HEK293 (cell line): ENCODE results near the gene ARNT2.

Source experiments
- CTCF ChIA-PET: fragments of 350-600 bp; formaldehyde crosslinking; extraction: SDS; loops from one replicate; lab custom pipeline; 2021; ENCODE audit warnings: antibody characterized with exemption; lab: Yijun Ruan, JAX
- POLR2A ChIA-PET: fragments of 300-600 bp; formaldehyde crosslinking; extraction: SDS; loops from one replicate; lab custom pipeline; 2020; ENCODE audit warnings: antibody characterized with exemption, inconsistent platforms; lab: Yijun Ruan, JAX
- H3K27ac ChIP-seq: fragments of 200-500 bp; sonication (Bioruptor generic); 2 replicates; pipeline ENCODE4 v1.5.1; 2014; ENCODE audit warnings: low read depth, low read length, control low read depth, inconsistent platforms; ENCODE audit errors: extremely low read depth
- H3K36me3 ChIP-seq, 2 experiments: fragments of 200-500 bp in 1 of 2; sonication (Bioruptor generic) in 1 of 2; 1 replicate in 1 of 2; 2 replicates in 1 of 2; pipeline ENCODE4 v1.5.1; 2014 to 2017; ENCODE audit warnings: inconsistent platforms in 2 of 2, low read length in 2 of 2; ENCODE audit not compliant: control insufficient read depth in 2 of 2, insufficient read depth in 1 of 2
- H3K4me1 ChIP-seq: fragments of 200-500 bp; sonication (Bioruptor generic); 2 replicates; pipeline ENCODE4 v1.5.1; 2014; ENCODE audit warnings: mild to moderate bottlenecking, low read length, inconsistent platforms; ENCODE audit not compliant: control insufficient read depth, insufficient read depth
- H3K4me3 ChIP-seq: 2 replicates; pipeline ENCODE4 v1.5.1; 2011; ENCODE audit warnings: low read depth, mild to moderate bottlenecking, control low read depth, low read length, moderate library complexity
- H3K9me3 ChIP-seq: fragments of 200-500 bp; sonication (Bioruptor generic); 2 replicates; pipeline ENCODE4 v1.5.1; 2014; ENCODE audit warnings: low read depth, low read length, inconsistent platforms; ENCODE audit not compliant: control insufficient read depth, insufficient read depth
- FEZF1 ChIP-seq: fragments of 450-650 bp; formaldehyde crosslinking; IDR thresholded peaks from 2 replicates; pipeline ENCODE4 v1.5.1; 2016; ENCODE audit warnings: missing biosample characterization, missing genetic modification characterization
- KLF10 ChIP-seq: fragments of 450-650 bp; IDR thresholded peaks from 2 replicates; pipeline ENCODE4 v1.5.1; 2018; ENCODE audit warnings: missing biosample characterization, mild to moderate bottlenecking, missing genetic modification characterization
- MZF1 ChIP-seq: fragments of 450-650 bp; formaldehyde crosslinking; IDR thresholded peaks from 2 replicates; pipeline ENCODE4 v1.5.1; 2017; ENCODE audit warnings: missing biosample characterization, missing genetic modification characterization, borderline replicate concordance
- REST ChIP-seq: fragments of 450-650 bp; formaldehyde crosslinking; IDR thresholded peaks from 2 replicates; pipeline ENCODE4 v1.5.1; 2016; ENCODE audit warnings: missing biosample characterization, missing genetic modification characterization
- SETDB1 ChIP-seq: IDR thresholded peaks from one replicate; pipeline ENCODE4 v1.6.1; 2017; ENCODE audit warnings: mild to moderate bottlenecking, low read length, moderate library complexity, mixed read lengths; ENCODE audit not compliant: insufficient read length
- TRIM28 ChIP-seq: IDR thresholded peaks from 2 replicates; pipeline ENCODE4 v1.6.1; 2011; ENCODE audit warnings: low read length, control low read depth, borderline replicate concordance
- ZBTB1 ChIP-seq: fragments of 450-650 bp; formaldehyde crosslinking; IDR thresholded peaks from 2 replicates; pipeline ENCODE4 v1.5.1; 2016; ENCODE audit warnings: missing biosample characterization, missing genetic modification characterization
- ZNF121 ChIP-seq: fragments of 450-650 bp; formaldehyde crosslinking; IDR thresholded peaks from 2 replicates; pipeline ENCODE4 v1.5.1; 2016; ENCODE audit warnings: missing biosample characterization, missing genetic modification characterization
- ZNF140 ChIP-seq: fragments of 450-650 bp; formaldehyde crosslinking; IDR thresholded peaks from 2 replicates; pipeline ENCODE4 v1.5.1; 2016; ENCODE audit warnings: missing biosample characterization, missing genetic modification characterization
- ZNF2 ChIP-seq: fragments of 450-650 bp; formaldehyde crosslinking; IDR thresholded peaks from 2 replicates; pipeline ENCODE4 v1.5.1; 2016; ENCODE audit warnings: missing biosample characterization, missing genetic modification characterization
- ZNF202 ChIP-seq: fragments of 450-650 bp; formaldehyde crosslinking; IDR thresholded peaks from 2 replicates; pipeline ENCODE4 v1.5.1; 2016; ENCODE audit warnings: missing biosample characterization, missing genetic modification characterization, borderline replicate concordance
- ZNF223 ChIP-seq: fragments of 450-650 bp; formaldehyde crosslinking; IDR thresholded peaks from 2 replicates; pipeline ENCODE4 v1.5.1; 2016; ENCODE audit warnings: missing biosample characterization, missing genetic modification characterization
- ZNF280D ChIP-seq: fragments of 450-650 bp; formaldehyde crosslinking; IDR thresholded peaks from 2 replicates; pipeline ENCODE4 v1.5.1; 2016; ENCODE audit warnings: missing biosample characterization, missing genetic modification characterization
- ZNF548 ChIP-seq: fragments of 450-650 bp; formaldehyde crosslinking; IDR thresholded peaks from 2 replicates; pipeline ENCODE4 v1.5.1; 2016; ENCODE audit warnings: missing biosample characterization, missing genetic modification characterization
- ZNF558 ChIP-seq: fragments of 450-650 bp; formaldehyde crosslinking; IDR thresholded peaks from 2 replicates; pipeline ENCODE4 v1.5.1; 2016; ENCODE audit warnings: missing biosample characterization, missing genetic modification characterization
- ZNF624 ChIP-seq: fragments of 450-650 bp; formaldehyde crosslinking; IDR thresholded peaks from 2 replicates; pipeline ENCODE4 v1.5.1; 2017; ENCODE audit warnings: missing biosample characterization, missing genetic modification characterization
- ZNF654 ChIP-seq: fragments of 450-650 bp; formaldehyde crosslinking; IDR thresholded peaks from 2 replicates; pipeline ENCODE4 v1.5.1; 2016; ENCODE audit warnings: low read depth, missing biosample characterization, missing genetic modification characterization
- ZNF660 ChIP-seq: fragments of 450-650 bp; IDR thresholded peaks from 2 replicates; pipeline ENCODE4 v1.5.1; 2018; ENCODE audit warnings: missing biosample characterization, mild to moderate bottlenecking, missing genetic modification characterization
- ZNF677 ChIP-seq: fragments of 450-650 bp; IDR thresholded peaks from 2 replicates; pipeline ENCODE4 v1.5.0; 2018; ENCODE audit warnings: missing biosample characterization, mild to moderate bottlenecking, missing genetic modification characterization, moderate library complexity

ARNT2 gene

GRCh38 chr15:80367094-80367493 is 37.1 kb upstream of the ARNT2 start:
- H3K4me3 ChIP-seq, result no peak overlapping the region
- TF ChIP-seq ZNF223 (tag by site-specific recombination), result no peak
- no peak for TF ChIP-seq ZNF140 (tag by site-specific recombination)
- TF ChIP-seq ZNF2, result peak; percentile 56; the same call in 1 of the 2 replicates
- TF ChIP-seq REST, result no peak
- peak; percentile 33 for TF ChIP-seq ZNF654
- TF ChIP-seq ZNF121 (tag by site-specific recombination), result no peak
- no peaks in the 10 kb centered on the region for H3K36me3 ChIP-seq
- H3K9me3 ChIP-seq, result no peaks in the 10 kb centered on the region; the same call in 1 of the 2 replicates
- ChIA-PET POLR2A (no interaction called here), CTCF (interaction anchor here (0.5 to 2.3 kb wide), 15 partner anchors 11 to 1340 kb away, joined by 3 to 11 read pairs (median 5); no protein-coding TSS in a partner anchor)
- no peak overlapping the region for H3K27ac ChIP-seq
- H3K4me1 ChIP-seq, result no peaks in the 10 kb centered on the region

- no peaks in the 10 kb centered on the region; the same call in 1 of the 2 replicates for H3K9me3 ChIP-seq
- H3K4me1 ChIP-seq, result no peaks in the 10 kb centered on the region
- CTCF ChIA-PET, result interaction anchor here (0.5 to 2.3 kb wide), 12 partner anchors 11 to 1340 kb away, joined by 3 to 11 read pairs (median 5); no protein-coding TSS in a partner anchor
- H3K4me3 ChIP-seq, result no peak overlapping the region
- peak; percentile 98; the same call in 1 of the 2 replicates for TF ChIP-seq TRIM28
- TF ChIP-seq ZNF548 (tag by site-specific recombination), result no peak
- TF ChIP-seq ZNF280D (tag by site-specific recombination), result peak; percentile 97
- peak; percentile 89 for TF ChIP-seq SETDB1
- H3K27ac ChIP-seq, result no peak overlapping the region
- H3K36me3 ChIP-seq, result no peaks in the 10 kb centered on the region
- POLR2A ChIA-PET, result no interaction called here
These were observed 36.5 kb upstream of the ARNT2 start for GRCh38 chr15:80367661-80368060.

- Histone ChIP-seq H3K27ac (no peak overlapping the region), H3K4me3 (no peak overlapping the region), H3K9me3 (no peaks in the 10 kb centered on the region; the same call in 1 of the 2 replicates), H3K4me1 (no peaks in the 10 kb centered on the region)
- TF ChIP-seq KLF10 (tag by site-specific recombination) (no peak), FEZF1 (no peak), ZNF202 (no peak), ZNF558 (tag by site-specific recombination) (no peak), MZF1 (tag by site-specific recombination) (no peak), ZNF660 (no peak), ZBTB1 (tag by site-specific recombination) (no peak), ZNF677 (tag by site-specific recombination) (no peak), ZNF624 (tag by site-specific recombination) (no peak)
- TF ChIP-seq, all 188 proteins: peak for 0
- POLR2A ChIA-PET, result no interaction called here
- no peaks in the 10 kb centered on the region for H3K36me3 ChIP-seq
- CTCF ChIA-PET, result no interaction called here
These were observed 32.3 kb upstream of the ARNT2 start for GRCh38 chr15:80371924-80372323.
